ENCODE results near the gene TMEM259. TPM values are rescaled to one million over a fixed set of nuclear protein-coding genes. Genes with fewer than 3 reads are reported as not detected.

The TMEM259 gene
- total and polyA plus RNA-seq, 7 experiments from 2014 or later = 40.7 to 347 (median 302) TPM

GRCh38 chr19:1050989-1051788 lies 30.3 kb upstream of the TMEM259 start:
- POLR2A ChIA-PET = interaction anchor here (0.9 to 1.6 kb wide), 6 partner anchors 8 to 37 kb away, joined by 3 to 7 read pairs (median 4); partner anchors contain the start of genes ABCA7 and CNN2
- no peak for DNase-seq
- no peak overlapping the region for H3K4me3 Mint-ChIP-seq

GRCh38 chr19:1049800-1050199 lies 28.9 kb upstream of the TMEM259 start:
- Mint-ChIP-seq H3K27ac (peak overlapping the region in 2 of 9 donors; percentile 32 to 51), H3K9me3 (peaks cover 0 to 2% (median 0%) of the 10 kb centered on the region in 11 donors), H3K4me3 (peak overlapping the region in 1 of 10 donors; percentile 16), H3K36me3 (peaks cover 0 to 14% (median 6%) of the 10 kb centered on the region in 5 donors), H3K27me3 (no peaks in the 10 kb centered on the region), H3K4me1 (peaks cover 0 to 22% (median 8%) of the 10 kb centered on the region in 7 donors)
- Histone ChIP-seq H3K9me3 (ENCODE audit: control insufficient read depth in 2 of 3, low read length in 3 of 3) (no peaks in the 10 kb centered on the region), H3K4me3 (ENCODE audit: low read length) (no peak overlapping the region), H3K4me1 (ENCODE audit: control insufficient read depth in 2 of 2, insufficient read depth in 2 of 2, low read length in 2 of 2) (no peaks in the 10 kb centered on the region), H3K27ac (ENCODE audit: low read depth, low read length) (no peak overlapping the region), H3K36me3 (ENCODE audit: control insufficient read depth in 2 of 3, insufficient read depth in 3 of 3, low read length in 3 of 3) (peaks cover 0 to 55% (median 0%) of the 10 kb centered on the region in 3 experiments), H3K27me3 (ENCODE audit: control insufficient read depth in 2 of 2, insufficient read depth in 2 of 2, low read length in 2 of 2) (no peaks in the 10 kb centered on the region)
- CTCF ChIA-PET = interaction anchor here (1.0 to 1.1 kb wide), 2 partner anchors 16 to 194 kb away, joined by 3 to 4 read pairs; no protein-coding TSS in a partner anchor
- POLR2A ChIA-PET = interaction anchor here (1.0 to 1.5 kb wide), 4 partner anchors 10 to 26 kb away, joined by 3 to 5 read pairs (median 4); partner anchors contain the start of gene ABCA7
- intact Hi-C loops (cut with micrococcal nuclease) = no loop called here
- ATAC-seq = no peak
- no peak for DNase-seq

More at GRCh38 chr19:1050989-1051788, 30.3 kb upstream of the TMEM259 start:
- Mint-ChIP-seq H3K27me3 (no peaks in the 10 kb centered on the region), H3K4me1 (peaks cover 0 to 17% (median 5%) of the 10 kb centered on the region in 7 donors), H3K36me3 (peaks cover 0 to 21% (median 7%) of the 10 kb centered on the region in 5 donors), H3K27ac (peak overlapping the region in 6 of 9 donors; percentile 3 to 84 (median 56)), H3K9me3 (peaks cover 0 to 2% (median 0%) of the 10 kb centered on the region in 11 donors)
- Histone ChIP-seq H3K27me3 (ENCODE audit: control insufficient read depth in 2 of 2, insufficient read depth in 2 of 2, low read length in 2 of 2) (no peaks in the 10 kb centered on the region), H3K4me3 (ENCODE audit: low read length) (no peak overlapping the region), H3K4me1 (ENCODE audit: control insufficient read depth in 2 of 2, insufficient read depth in 2 of 2, low read length in 2 of 2) (no peaks in the 10 kb centered on the region), H3K27ac (ENCODE audit: low read depth, low read length) (no peak overlapping the region), H3K36me3 (ENCODE audit: control insufficient read depth in 2 of 3, insufficient read depth in 3 of 3, low read length in 3 of 3) (peaks cover 0 to 57% (median 0%) of the 10 kb centered on the region in 3 experiments), H3K9me3 (ENCODE audit: control insufficient read depth in 2 of 3, low read length in 3 of 3) (peaks cover 0 to 3% (median 0%) of the 10 kb centered on the region in 3 experiments)
- no peak for ATAC-seq
- intact Hi-C loops (cut with micrococcal nuclease) = no loop called here
- CTCF ChIA-PET = interaction anchor here (1.1 kb wide), 1 partner anchor 15 kb away, joined by 4 read pairs; no protein-coding TSS in a partner anchor

GRCh38 chr19:1049106-1049505 lies 28.2 kb upstream of the TMEM259 start:
- DNase-seq = no peak
- Histone ChIP-seq H3K4me3 (ENCODE audit: low read length) (no peak overlapping the region), H3K27ac (ENCODE audit: low read depth, low read length) (no peak overlapping the region), H3K4me1 (ENCODE audit: control insufficient read depth in 2 of 2, insufficient read depth in 2 of 2, low read length in 2 of 2) (no peaks in the 10 kb centered on the region), H3K9me3 (ENCODE audit: control insufficient read depth in 2 of 3, low read length in 3 of 3) (no peaks in the 10 kb centered on the region), H3K36me3 (ENCODE audit: control insufficient read depth in 2 of 3, insufficient read depth in 3 of 3, low read length in 3 of 3) (peaks cover 0 to 54% (median 0%) of the 10 kb centered on the region in 3 experiments), H3K27me3 (ENCODE audit: control insufficient read depth in 2 of 2, insufficient read depth in 2 of 2, low read length in 2 of 2) (no peaks in the 10 kb centered on the region)
- ChIA-PET CTCF (no interaction called here), POLR2A (interaction anchor here (0.7 to 1.5 kb wide), 6 partner anchors 9 to 33 kb away, joined by 3 to 6 read pairs (median 3); partner anchors contain the start of gene ABCA7)
- Mint-ChIP-seq H3K27ac (no peak overlapping the region), H3K9me3 (peaks cover 0 to 2% (median 0%) of the 10 kb centered on the region in 11 donors), H3K4me1 (peaks cover 0 to 22% (median 8%) of the 10 kb centered on the region in 7 donors), H3K4me3 (no peak overlapping the region), H3K36me3 (peaks cover 0 to 14% (median 6%) of the 10 kb centered on the region in 5 donors), H3K27me3 (no peaks in the 10 kb centered on the region)
- no peak for ATAC-seq
- intact Hi-C loops (cut with micrococcal nuclease) = no loop called here

GRCh38 chr19:1047696-1048147 lies 26.8 kb upstream of the TMEM259 start:
- Histone ChIP-seq H3K4me3 (ENCODE audit: low read length) (no peak overlapping the region), H3K4me1 (ENCODE audit: control insufficient read depth in 2 of 2, insufficient read depth in 2 of 2, low read length in 2 of 2) (no peaks in the 10 kb centered on the region), H3K9me3 (ENCODE audit: control insufficient read depth in 2 of 3, low read length in 3 of 3) (no peaks in the 10 kb centered on the region), H3K27ac (ENCODE audit: low read depth, low read length) (no peak overlapping the region), H3K27me3 (ENCODE audit: control insufficient read depth in 2 of 2, insufficient read depth in 2 of 2, low read length in 2 of 2) (no peaks in the 10 kb centered on the region), H3K36me3 (ENCODE audit: control insufficient read depth in 2 of 3, insufficient read depth in 3 of 3, low read length in 3 of 3) (peaks cover 0 to 55% (median 0%) of the 10 kb centered on the region in 3 experiments)
- intact Hi-C loops (cut with micrococcal nuclease) = no loop called here
- Mint-ChIP-seq H3K9me3 (peaks cover 0 to 2% (median 0%) of the 10 kb centered on the region in 11 donors), H3K36me3 (peaks cover 0 to 8% (median 6%) of the 10 kb centered on the region in 5 donors), H3K4me3 (no peak overlapping the region), H3K4me1 (peaks cover 0 to 13% (median 5%) of the 10 kb centered on the region in 7 donors), H3K27ac (no peak overlapping the region), H3K27me3 (no peaks in the 10 kb centered on the region)
- ChIA-PET POLR2A (interaction anchor here (0.7 to 1.4 kb wide), 7 partner anchors 8 to 804 kb away, joined by 3 to 6 read pairs (median 4); partner anchors contain the start of gene ABCA7), CTCF (interaction anchor here (1.2 to 1.4 kb wide), 2 partner anchors 10 to 18 kb away, joined by 3 to 7 read pairs; no protein-coding TSS in a partner anchor)
- DNase-seq (no peak), ATAC-seq (no peak)

- peaks cover 0 to 6% (median 4%) of the 10 kb centered on the region in 5 donors for H3K36me3 Mint-ChIP-seq
- H3K4me3 ChIP-seq (ENCODE audit: low read length) = no peak overlapping the region
- peaks cover 0 to under 1% of the 10 kb centered on the region in 2 donors for H3K4me1 ChIP-seq (ENCODE audit: control insufficient read depth in 2 of 2, insufficient read depth in 2 of 2, low read length in 2 of 2)
- ChIA-PET POLR2A (interaction anchor here (0.7 to 2.0 kb wide), 5 partner anchors 9 to 804 kb away, joined by 4 to 6 read pairs (median 4); no protein-coding TSS in a partner anchor), CTCF (interaction anchor here (0.6 to 1.4 kb wide), 3 partner anchors 10 to 77 kb away, joined by 3 to 7 read pairs (median 3); no protein-coding TSS in a partner anchor)
- no peak overlapping the region for H3K4me3 Mint-ChIP-seq
- no peak for DNase-seq
- H3K9me3 Mint-ChIP-seq = peaks cover 0 to 2% (median 0%) of the 10 kb centered on the region in 11 donors
- H3K4me1 Mint-ChIP-seq = peaks cover 0 to 14% (median 4%) of the 10 kb centered on the region in 7 donors
- no peak overlapping the region for H3K27ac Mint-ChIP-seq
- intact Hi-C loops (cut with micrococcal nuclease) = no loop called here
- H3K27me3 Mint-ChIP-seq = no peaks in the 10 kb centered on the region
- no peaks in the 10 kb centered on the region for H3K9me3 ChIP-seq (ENCODE audit: control insufficient read depth in 2 of 3, low read length in 3 of 3)
- no peaks in the 10 kb centered on the region for H3K27me3 ChIP-seq (ENCODE audit: control insufficient read depth in 2 of 2, insufficient read depth in 2 of 2, low read length in 2 of 2)
- peaks cover 0 to 61% (median 0%) of the 10 kb centered on the region in 3 experiments for H3K36me3 ChIP-seq (ENCODE audit: control insufficient read depth in 2 of 3, insufficient read depth in 3 of 3, low read length in 3 of 3)
- H3K27ac ChIP-seq (ENCODE audit: low read depth, low read length) = no peak overlapping the region
- ATAC-seq = no peak
Measured at GRCh38 chr19:1046836-1047695, 26.1 kb upstream of the TMEM259 start.

Data from naive thymus-derived CD4-positive, alpha-beta T cell (primary cell).